ENCODE measurements around the gene NEK3. TPM values are rescaled to one million over a fixed set of nuclear protein-coding genes. Genes with fewer than 3 reads are reported as not detected.
"Not testable (repeated sequence)": the region's sequence is repeated elsewhere in the genome, so short reads cannot be mapped to it uniquely, and the experiment has no call there.

Gene NEK3
- polyA plus RNA-seq, 3 donors: 27.3 to 33.4 (median 28.5) TPM

DNA sequence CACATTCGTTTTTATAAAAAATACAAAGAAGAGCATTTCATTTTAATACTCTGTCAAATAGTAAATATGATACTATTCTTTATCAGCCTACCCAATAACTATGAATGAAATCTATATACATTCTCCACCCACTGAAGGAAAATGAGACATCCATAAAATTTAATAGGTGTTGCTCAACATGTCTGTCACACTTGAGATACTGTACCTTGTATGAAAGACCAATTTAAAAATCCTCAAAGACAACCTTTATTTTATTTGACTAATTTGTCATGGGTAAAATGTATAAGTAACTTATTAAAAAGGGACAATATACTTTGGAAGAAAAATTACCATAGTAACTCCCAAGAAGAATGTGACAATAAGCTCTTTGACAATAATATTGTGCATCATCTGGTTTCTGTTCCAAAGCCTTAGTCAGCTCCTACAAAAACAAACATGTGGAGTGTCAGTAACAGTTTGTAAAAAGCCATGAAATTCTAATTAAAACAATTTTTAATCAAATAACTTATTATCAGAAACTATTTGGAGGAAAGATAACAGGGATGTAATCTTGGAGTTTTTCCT is 11.5 kb upstream of the NEK3 start:
- DNase-seq (ENCODE audit: low read depth in 3 of 3, low spot score in 2 of 3): not testable (repeated sequence)

DNA sequence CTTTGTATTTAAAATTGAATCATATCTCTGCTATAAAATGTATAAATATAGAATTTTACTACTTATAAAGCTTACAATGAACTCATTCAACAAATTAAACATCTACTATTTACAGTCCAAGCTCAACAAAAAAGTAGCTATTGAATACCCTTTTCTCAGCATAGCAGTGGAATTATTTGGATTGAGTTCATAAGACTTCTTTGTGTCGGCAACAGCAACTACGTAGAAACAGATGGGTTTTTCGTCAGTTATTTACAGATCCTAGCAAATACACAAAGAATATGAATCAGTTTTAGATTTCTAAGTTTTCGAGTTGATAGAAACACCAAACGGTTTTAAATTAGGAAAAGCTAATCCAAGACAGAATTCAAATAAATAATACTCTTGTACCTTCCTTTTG is 10.4 kb upstream of the NEK3 start:
- no peak for DNase-seq (ENCODE audit: low read depth in 3 of 3, low spot score in 2 of 3)

DNA sequence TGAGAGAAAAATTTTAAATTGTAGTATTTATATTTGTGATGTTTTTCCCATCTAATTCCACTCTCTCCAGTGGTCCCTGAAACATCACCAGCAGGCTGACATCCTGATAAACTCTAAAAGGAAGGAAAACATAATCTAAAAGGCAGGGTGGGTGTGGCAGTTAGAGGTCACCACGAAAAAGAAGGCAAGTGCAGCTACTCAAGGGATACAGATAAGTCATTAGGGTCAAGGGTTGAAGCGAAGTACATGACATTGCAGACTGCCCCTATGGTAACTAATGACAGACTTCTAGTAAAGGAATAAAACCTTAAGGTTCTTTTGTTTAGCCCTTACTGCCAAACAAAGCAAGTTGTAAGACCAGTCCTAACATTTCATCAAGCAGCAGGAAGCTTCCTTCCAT is 6.0 kb upstream of the NEK3 start:
- no peak for DNase-seq (ENCODE audit: low read depth in 3 of 3, low spot score in 2 of 3)

DNA sequence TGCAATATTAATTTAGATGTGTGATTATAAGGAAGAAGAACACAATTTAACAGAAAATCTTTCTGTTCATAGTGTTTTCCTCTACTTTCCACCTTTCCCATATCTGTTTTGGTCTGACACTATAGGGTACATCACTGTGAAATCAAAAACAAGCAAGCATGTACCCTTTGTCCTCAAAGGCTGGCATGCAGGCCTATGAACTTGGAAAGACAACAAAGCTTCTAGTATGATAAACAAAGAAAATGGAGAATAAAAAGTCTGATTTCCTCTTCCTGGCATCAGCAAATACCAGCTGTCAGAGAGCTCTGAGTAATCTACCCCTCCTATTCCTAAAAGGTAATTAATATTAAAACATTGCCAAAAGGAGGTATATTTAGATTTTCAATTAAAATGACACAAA is 5.6 kb upstream of the NEK3 start:
- DNase-seq (ENCODE audit: low read depth in 3 of 3, low spot score in 2 of 3): no peak

DNA sequence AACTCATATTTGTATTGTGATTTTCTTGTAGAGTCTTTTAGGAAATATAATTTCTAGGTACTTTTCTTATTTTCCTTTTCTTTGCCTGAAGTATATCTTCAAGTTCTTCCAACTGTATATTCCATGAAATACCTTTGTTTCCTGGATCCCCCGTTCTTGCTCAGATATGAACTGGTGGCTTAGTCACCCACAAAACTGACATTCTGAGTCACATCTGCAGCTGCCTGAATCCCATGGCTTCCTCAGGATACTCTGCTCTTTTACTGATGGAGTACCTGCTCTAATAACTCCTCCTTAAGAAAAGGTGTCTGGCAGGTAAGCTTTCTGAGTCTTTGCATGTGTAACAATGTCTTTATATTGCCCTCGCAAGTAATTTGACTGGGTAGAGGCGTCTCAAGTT is 4.5 kb upstream of the NEK3 start:
- not testable (repeated sequence) for DNase-seq (ENCODE audit: low read depth in 3 of 3, low spot score in 2 of 3)

DNA sequence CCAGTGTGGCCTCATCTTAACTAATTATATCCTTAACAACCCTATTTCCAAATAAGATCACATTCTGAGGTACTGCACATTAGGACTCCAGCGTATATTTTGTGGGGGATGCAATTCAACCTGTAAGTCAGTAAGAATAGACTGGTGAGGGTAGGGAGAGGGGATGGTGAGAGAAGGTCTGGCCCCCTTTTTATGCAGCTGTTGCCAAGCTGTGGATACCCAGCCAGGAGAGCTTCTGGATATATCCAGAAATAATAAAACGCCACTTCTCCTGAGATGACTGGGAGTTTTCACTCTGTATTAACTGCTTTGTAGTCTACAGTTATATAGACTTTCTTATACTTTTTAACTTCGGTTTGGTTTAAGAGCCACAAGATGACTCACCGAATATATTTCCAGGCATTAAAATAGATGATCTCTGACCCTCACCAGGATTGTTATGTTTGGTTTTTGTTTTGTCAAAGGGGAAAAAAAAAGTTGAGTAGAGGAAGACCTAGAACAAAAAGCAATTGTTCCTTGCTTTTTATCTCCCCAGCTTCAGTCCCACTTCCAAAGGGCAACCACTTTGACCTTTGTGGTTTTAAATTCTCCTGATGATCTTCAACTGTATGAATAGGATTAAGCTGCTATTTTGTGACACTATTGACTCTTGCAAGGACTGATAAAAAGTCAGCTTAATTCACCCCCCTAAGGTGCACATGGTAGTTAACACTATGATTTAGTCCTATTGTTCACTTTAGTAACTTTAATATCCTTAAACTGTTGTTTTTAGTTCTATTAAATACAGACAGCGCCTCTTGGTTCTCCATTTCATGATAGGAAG is 3.1 kb upstream of the NEK3 start:
- DNase-seq (ENCODE audit: low read depth in 3 of 3, low spot score in 2 of 3): no peak

DNA sequence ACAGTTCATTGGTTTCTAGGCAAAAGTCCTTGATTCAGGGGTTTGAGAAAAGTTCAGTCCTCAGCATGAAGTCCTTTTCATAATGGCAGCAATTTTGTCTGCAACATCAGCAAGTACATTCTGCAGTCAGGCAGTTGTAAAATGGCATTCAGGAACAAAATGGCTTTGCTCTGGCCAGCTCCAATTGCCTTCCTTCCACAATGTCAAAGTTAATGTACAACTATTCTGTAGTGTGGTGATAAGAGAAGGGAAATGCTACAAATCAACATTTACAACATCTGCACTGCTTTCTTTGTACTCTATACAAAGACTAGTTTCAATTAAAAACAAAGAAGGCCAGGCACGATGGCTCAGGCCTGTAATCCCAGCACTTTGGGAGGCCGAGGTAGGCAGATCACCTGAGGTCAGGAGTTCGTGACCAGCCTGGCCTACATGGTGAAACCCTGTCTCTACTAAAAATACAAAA is 1.8 kb upstream of the NEK3 start:
- no peak for DNase-seq (ENCODE audit: low read depth in 3 of 3, low spot score in 2 of 3)

DNA sequence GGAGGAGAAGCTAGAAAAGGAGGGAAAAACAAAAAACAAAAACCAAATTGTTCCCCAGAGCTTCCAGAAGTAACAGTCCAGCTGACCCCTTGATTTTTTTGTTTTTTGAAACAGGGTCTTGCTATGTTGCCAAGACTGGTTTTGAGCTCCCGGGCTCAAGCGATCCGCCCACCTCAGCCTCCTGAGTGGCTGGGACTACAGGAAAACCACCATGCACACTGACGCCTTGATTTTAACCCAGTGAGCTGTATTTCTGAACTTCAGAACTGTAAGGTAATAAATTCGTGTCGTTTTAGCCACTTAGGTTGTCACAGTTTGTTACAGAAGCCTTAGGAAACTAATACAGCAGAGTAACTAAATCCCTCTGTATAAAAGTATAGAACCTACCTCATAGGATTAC is 1.1 kb upstream of the NEK3 start:
- no peak for DNase-seq (ENCODE audit: low read depth in 3 of 3, low spot score in 2 of 3)

DNA sequence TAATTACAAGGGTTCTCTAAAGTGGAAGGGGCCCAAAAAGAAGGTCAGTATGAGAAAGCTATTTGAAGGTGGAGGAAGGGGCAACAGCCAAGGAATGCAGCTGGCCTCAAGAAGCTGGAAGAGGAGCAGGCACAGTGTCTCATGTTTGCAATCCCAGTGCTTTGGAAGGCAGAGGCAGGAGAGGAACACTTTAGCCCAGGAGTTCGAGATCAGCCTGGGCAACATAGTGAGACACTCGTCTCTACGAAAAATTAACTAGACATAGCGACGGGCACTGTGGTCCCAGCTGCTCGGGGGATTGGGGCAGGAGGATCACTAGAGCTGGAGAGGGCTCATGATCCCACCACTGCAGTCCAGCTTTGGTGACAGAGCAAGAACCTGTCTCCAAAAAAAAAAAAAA is 656 bp upstream of the NEK3 start:
- DNase-seq (ENCODE audit: low read depth in 3 of 3, low spot score in 2 of 3): no peak

DNA sequence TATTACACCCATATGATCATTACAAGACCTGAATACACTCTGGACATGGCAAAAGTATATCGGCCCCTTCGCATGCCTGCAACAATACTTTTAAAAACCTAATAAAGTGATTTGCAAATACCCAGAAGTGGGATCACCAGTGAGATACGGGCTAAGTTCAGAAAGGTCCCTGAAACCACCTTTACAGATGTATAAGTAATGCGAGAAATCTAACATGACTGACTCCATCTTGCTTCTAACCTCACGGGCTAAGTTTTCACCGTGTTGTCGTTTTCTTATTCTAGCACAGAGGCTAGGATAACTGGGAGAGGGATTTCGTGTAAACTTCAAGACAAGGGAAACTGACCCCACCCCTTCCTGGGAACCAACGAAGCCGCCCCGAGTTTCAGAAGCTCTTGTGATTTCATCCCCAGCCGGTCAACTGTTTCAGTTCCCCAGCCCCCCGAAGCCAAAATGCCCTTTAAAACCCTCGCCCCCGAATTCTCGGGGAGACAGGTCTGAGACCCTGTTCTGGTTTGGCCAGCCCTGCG is 703 bp downstream of the NEK3 start:
- DNase-seq (ENCODE audit: low read depth in 3 of 3, low spot score in 2 of 3): peak in 1 of 3 donors; percentile 29

DNA sequence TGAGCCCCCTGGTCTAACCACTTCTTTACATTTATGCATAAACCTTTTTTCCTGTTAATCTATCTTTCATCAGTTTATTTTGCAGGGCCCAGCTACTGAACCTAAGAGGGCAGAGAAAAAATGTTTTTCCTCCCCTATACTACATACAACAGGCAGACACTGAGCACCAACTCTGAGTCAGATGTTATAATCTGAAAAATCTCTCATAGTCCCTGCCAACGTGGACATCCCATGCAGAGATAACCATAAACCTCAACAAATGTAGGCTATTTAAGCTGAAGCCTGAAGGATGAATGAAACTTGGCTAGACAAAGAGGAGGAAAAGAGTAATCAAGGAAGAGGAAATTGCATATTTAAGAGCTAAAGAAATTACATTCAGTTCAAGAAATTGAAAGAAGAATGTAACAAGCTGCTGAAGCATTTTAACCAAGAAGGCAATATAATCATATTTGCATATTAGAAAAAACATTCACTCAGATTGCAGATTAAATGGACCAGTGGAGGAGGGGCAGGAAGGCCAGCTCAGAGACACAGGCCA is 2.6 kb downstream of the NEK3 start:
- no peak for DNase-seq (ENCODE audit: low read depth in 3 of 3, low spot score in 2 of 3)

DNA sequence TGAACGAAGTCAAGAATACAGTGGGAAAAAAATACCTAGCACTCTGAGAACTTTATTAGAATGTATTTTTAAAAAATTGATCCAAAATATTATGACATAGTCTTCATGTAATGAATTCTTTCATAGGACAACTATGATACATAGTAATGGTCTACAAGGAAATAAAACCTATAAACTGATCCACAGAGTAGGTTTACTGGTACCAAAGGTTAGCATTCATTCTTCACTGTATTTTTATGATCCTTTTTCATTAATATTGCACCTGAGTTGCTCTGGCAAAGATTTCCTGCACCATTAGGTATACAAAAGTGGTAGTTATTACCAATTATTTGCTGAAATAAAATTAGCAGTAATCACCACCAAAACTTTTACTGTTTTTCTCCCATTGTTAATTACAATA is 4.2 kb downstream of the NEK3 start:
- DNase-seq (ENCODE audit: low read depth in 3 of 3, low spot score in 2 of 3): no peak

DNA sequence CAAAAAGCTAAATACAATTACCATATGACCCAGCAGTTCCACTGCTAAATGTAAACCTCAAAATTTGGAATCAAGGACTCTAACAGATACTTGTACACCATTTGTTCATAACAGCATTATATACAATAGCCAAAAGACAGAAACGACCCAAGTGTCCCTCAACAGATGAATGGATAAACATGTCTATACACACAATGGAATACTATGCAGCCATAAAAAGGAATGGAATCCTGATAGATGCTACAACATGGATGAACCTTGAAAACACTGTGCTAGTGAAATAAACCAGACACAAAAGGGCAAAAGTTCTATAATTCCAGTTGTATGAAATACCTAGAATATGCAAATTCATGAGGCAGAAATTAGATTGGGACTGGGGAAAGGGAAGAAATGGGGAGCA is 12.2 kb downstream of the NEK3 start:
- DNase-seq (ENCODE audit: low read depth in 3 of 3, low spot score in 2 of 3): no peak

DNA sequence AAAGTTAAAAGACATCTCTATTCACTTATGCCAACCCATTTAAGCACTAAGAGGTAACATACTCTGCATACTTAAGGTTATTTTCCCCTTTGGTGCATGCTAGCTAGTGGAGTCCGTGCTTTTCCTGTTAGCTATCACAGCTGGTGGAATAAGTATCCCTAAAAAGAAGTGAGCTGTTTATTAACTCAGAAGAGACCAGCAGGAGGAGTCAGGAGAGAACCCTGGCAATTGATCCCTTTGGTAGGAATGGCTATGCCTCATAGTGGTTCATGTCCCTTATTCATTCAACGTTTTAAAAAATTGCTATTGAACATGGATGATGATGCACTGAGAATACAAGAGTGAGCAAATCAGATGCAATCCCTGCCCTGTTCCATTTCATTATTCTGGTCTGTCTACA is 18.1 kb downstream of the NEK3 start:
- no peak for DNase-seq (ENCODE audit: low read depth in 3 of 3, low spot score in 2 of 3)

DNA sequence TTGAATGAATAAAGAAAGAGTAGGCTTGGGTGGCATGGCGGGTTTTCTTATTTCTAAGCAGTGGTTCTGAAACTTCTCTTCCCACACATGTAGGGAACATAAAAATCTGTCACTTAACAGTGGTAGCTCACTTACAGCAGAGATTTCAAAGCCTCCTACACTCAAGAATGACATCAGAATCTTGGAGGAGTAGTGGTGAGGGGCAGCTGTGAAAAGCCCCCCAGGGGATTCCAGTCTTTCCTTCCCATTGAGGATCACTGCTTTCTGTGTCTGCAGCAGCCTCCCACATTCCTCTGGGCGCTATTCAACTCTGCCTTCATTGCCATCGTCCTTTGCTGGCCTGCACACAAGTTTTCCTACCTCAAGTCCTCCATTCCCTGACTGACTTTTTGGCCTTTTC is 21.9 kb downstream of the NEK3 start:
- no peak for DNase-seq (ENCODE audit: low read depth in 3 of 3, low spot score in 2 of 3)

DNA sequence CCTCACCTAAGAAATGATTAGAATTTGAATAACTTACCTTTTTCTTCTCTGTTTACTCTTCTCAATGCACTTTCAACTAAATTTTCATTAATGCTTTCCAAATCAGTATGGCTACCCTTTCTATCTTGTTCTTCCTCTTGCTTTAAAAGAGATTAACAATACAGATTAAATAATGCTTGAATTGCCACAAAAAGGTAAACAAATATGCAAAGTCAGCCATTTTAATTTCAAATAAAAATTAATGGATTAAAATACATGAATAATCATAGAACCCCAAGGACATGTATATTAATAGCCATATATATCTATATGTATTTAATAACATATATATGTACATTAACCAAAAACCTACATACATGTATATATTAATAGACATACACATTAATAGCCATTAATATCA is 22.6 kb downstream of the NEK3 start:
- DNase-seq (ENCODE audit: low read depth in 3 of 3, low spot score in 2 of 3): no peak

DNA sequence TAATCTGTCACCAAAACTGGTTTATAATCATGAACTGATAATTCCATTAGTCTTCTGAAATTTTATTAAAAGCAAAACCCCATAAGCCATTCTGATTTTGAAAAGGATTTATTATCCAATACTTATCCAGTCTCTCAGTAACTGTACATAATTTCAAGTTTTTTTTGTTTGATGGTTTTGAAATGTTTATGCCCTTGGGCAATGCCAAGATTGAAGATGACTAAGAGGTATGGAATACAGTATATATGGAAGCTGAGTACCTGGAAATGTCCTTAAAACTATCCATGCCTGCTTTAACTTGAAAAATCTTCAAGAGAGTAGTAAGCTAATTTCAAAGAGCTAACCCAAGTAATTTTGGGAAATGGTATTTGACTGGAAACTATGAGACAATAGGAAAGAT is 28.8 kb downstream of the NEK3 start:
- DNase-seq (ENCODE audit: low read depth in 3 of 3, low spot score in 2 of 3): no peak

DNA sequence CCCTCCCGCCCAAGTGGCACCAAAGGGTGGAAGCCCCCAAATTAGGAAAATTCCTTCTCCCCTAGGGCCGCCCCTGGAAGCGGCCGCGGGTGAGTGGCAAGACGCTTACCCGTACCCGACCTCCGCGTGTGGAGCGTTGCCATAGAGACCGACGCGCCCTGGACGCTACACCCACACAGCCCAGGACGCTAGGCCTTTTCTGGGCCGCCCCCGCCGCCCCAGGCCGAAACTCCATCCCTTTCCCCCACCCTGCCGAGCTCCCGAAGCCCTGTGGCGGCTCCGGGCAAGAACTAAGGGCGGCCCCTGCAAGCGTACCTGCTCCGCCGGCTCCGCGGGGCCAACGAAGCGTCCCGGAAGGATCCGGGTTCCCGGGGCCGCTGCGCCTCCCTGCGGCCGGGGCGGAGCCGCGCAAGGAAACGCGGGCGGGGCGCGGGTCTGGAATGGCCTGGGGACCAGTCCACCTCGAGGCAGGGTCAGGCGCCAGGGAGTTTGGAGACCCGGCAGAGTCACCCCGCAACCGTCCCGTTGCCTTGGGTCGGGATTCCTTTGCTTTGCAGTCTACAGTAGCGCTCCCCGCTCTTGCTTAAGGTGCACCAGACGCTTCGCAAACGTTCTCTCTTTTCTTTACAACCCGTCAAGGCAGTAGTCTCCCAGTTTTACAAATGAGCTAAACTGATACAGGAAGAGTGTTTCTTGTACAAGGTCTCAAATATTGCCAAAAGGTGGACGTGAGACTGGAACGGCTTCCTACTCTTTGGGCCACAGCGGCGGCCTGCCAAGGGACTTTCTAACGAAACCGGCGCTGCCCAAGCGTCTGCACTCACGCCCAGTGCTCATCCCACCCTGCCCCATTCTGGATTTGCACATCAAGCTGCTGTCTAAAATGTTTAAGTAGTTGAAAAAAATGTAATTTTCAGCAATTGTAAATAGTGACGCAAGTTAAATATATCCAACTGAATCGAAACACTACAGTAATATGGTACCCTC is 30.4 kb downstream of the NEK3 start, which contains the start of gene NEK5:
TSS of gene NEK5 (minus strand) at position 360 of the 987 bp plus-strand sequence. CDS start 1,591 bp downstream, outside the sequence.
- peak; percentile 23 to 54 (median 25) for DNase-seq (ENCODE audit: low read depth in 3 of 3, low spot score in 2 of 3)

DNA sequence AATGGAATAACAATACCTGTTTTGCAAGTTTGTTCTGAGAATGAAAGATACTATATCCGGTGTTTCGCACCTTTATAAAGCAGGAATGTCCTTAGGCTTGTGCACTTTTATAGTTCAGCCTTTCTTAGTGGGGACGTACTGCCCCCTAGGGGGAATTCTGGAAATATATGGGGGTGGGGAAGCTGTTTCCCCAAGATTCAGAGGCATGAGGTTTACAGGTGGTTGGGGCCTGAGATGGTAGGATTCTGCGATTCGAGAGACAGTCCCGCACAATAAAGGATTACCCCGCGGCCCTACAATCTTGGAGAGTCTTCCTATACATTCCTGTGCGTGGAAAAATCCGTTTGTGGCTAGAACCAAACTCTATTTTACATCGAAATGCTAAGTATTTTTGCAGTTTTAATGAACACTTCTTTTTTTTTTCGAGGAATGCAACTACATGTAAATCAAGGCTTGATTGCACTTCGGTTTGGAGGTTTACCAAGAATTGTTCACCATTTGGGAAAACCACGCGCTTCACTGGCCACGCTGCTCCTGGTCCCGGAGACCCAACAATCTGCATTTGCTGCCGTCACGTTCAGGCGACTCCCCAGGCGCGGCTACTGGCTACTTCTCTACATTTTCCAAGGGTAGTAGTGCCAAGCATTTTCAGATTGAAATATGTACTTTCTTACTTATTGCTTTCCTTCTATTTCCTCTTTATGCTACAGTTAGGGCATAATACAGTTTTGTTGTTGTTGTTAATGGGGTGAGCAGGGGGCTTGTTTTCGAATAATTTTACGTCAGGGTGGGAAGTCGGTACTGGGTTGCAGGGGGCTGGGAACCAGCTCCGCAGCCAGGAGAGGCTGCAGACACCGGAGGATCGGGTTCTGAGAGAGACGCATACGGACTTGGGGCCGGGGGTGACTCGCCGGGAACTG is 31.4 kb downstream of the NEK3 start:
- peak; percentile 60 to 77 (median 71) for DNase-seq (ENCODE audit: low read depth in 3 of 3, low spot score in 2 of 3)
